Measurements from ENCODE around the gene KCNT1. TPM values are rescaled to one million over a fixed set of nuclear protein-coding genes. Genes with fewer than 3 reads are reported as not detected.

Gene KCNT1
- total RNA-seq, 1 experiment from 2014 or later, result 0.17 TPM

- DNase-seq (ENCODE audit: low read depth, low spot score) (no peak), ATAC-seq (no peak)
- ChIA-PET RAD21 (ENCODE audit: low non-redundant PET in 1 of 2, low total read pairs in 2 of 2, uncharacterized antibody in 2 of 2, unreplicated experiment in 2 of 2) (no interaction called here), POLR2A (no interaction called here), CTCF (no interaction called here)
- no peak overlapping the region for H2AFZ ChIP-seq (ENCODE audit: low read depth, low read length, poor library complexity, severe bottlenecking)
- BruUV-seq (replicated peaks), result no TSS peak
- no peaks in the 10 kb centered on the region for H3K27me3 ChIP-seq (ENCODE audit: insufficient read depth, low read length)
- no peak overlapping the region for H3K4me3 ChIP-seq (replicated peaks in 1 of 2; ENCODE audit: low read depth in 1 of 2, low read length in 2 of 2)
- H3K36me3 ChIP-seq (ENCODE audit: control insufficient read depth in 1 of 2, insufficient read depth in 2 of 2, low read length in 2 of 2), result no peaks in the 10 kb centered on the region
- TF ChIP-seq POLR2AphosphoS5 (IDR thresholded peaks at IDR 0.05; ENCODE audit: low read depth, low read length) (no peak), POLR2A (IDR thresholded peaks at IDR 0.05; ENCODE audit: borderline replicate concordance, extremely low read depth, insufficient read depth, insufficient read length) (no peak), CBX3 (IDR thresholded peaks at IDR 0.05; ENCODE audit: low read depth) (no peak), SIN3A (IDR thresholded peaks at IDR 0.05; ENCODE audit: low read depth) (no peak), TCF7L2 (IDR thresholded peaks at IDR 0.05; ENCODE audit: borderline replicate concordance, extremely low read depth, insufficient read depth, insufficient read length) (no peak), CEBPB (IDR thresholded peaks at IDR 0.05; ENCODE audit: low read depth) (no peak), ELF1 (IDR thresholded peaks at IDR 0.05; ENCODE audit: borderline replicate concordance, low read depth) (no peak), EZH2phosphoT487 (IDR thresholded peaks at IDR 0.05; ENCODE audit: borderline replicate concordance) (no peak), RAD21 (IDR thresholded peaks at IDR 0.05; ENCODE audit: low read depth) (no peak), JUND (IDR thresholded peaks at IDR 0.05) (no peak), EZH2 (IDR thresholded peaks at IDR 0.05) (no peak), SP1 (IDR thresholded peaks at IDR 0.05; ENCODE audit: low read depth) (no peak), ZFX (IDR thresholded peaks at IDR 0.05) (no peak), ZNF274 (IDR thresholded peaks at IDR 0.05; ENCODE audit: low read depth, low read length) (no peak), SRF (IDR thresholded peaks at IDR 0.05; ENCODE audit: low read depth) (no peak), FOSL1 (IDR thresholded peaks at IDR 0.05; ENCODE audit: low read depth) (no peak), ZBTB33 (IDR thresholded peaks at IDR 0.05; ENCODE audit: extremely low read depth, insufficient replicate concordance, low read length) (no peak)
- TF ChIP-seq, protein P1, sequence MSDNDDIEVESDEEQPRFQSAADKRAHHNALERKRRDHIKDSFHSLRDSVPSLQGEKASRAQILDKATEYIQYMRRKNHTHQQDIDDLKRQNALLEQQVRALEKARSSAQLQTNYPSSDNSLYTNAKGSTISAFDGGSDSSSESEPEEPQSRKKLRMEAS (IDR thresholded peaks at IDR 0.05), result no peak
- TF ChIP-seq, protein P2, sequence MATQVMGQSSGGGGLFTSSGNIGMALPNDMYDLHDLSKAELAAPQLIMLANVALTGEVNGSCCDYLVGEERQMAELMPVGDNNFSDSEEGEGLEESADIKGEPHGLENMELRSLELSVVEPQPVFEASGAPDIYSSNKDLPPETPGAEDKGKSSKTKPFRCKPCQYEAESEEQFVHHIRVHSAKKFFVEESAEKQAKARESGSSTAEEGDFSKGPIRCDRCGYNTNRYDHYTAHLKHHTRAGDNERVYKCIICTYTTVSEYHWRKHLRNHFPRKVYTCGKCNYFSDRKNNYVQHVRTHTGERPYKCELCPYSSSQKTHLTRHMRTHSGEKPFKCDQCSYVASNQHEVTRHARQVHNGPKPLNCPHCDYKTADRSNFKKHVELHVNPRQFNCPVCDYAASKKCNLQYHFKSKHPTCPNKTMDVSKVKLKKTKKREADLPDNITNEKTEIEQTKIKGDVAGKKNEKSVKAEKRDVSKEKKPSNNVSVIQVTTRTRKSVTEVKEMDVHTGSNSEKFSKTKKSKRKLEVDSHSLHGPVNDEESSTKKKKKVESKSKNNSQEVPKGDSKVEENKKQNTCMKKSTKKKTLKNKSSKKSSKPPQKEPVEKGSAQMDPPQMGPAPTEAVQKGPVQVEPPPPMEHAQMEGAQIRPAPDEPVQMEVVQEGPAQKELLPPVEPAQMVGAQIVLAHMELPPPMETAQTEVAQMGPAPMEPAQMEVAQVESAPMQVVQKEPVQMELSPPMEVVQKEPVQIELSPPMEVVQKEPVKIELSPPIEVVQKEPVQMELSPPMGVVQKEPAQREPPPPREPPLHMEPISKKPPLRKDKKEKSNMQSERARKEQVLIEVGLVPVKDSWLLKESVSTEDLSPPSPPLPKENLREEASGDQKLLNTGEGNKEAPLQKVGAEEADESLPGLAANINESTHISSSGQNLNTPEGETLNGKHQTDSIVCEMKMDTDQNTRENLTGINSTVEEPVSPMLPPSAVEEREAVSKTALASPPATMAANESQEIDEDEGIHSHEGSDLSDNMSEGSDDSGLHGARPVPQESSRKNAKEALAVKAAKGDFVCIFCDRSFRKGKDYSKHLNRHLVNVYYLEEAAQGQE (IDR thresholded peaks at IDR 0.05; ENCODE audit: low read depth), result no peak
- no peak overlapping the region for H3K9ac ChIP-seq (ENCODE audit: low read length)
- no peaks in the 10 kb centered on the region for H3K4me1 ChIP-seq (ENCODE audit: control insufficient read depth in 1 of 2, insufficient read depth in 2 of 2, low read length in 2 of 2)
- no peak overlapping the region for H3K4me2 ChIP-seq (ENCODE audit: low read length)
- intact Hi-C loops (cut with micrococcal nuclease), result no loop called here
- H3K79me2 ChIP-seq (ENCODE audit: insufficient read depth, low read length), result peaks cover 37% of the 10 kb centered on the region; the same call in 1 of the 2 replicates
- no peaks in the 10 kb centered on the region; the same call in 1 of the 2 replicates for H4K20me1 ChIP-seq (ENCODE audit: insufficient read depth)
- no peak overlapping the region for H3K27ac ChIP-seq (ENCODE audit: low read depth, low read length)
- H3K9me2 ChIP-seq (ENCODE audit: insufficient read depth), result no peaks in the 10 kb centered on the region
- no peaks in the 10 kb centered on the region for H3K9me3 ChIP-seq (ENCODE audit: control insufficient read depth in 1 of 2, insufficient read depth in 1 of 2, low read depth in 1 of 2, low read length in 2 of 2)
Observed at GRCh38 chr9:135840107-135840506, 138.1 kb downstream of the KCNT1 start.

Measured in HCT116 (cell line).